ENCODE data around the gene ADAMTS15. TPM values are rescaled to one million over a fixed set of nuclear protein-coding genes. Genes with fewer than 3 reads are reported as not detected.

ADAMTS15 gene, protein sequence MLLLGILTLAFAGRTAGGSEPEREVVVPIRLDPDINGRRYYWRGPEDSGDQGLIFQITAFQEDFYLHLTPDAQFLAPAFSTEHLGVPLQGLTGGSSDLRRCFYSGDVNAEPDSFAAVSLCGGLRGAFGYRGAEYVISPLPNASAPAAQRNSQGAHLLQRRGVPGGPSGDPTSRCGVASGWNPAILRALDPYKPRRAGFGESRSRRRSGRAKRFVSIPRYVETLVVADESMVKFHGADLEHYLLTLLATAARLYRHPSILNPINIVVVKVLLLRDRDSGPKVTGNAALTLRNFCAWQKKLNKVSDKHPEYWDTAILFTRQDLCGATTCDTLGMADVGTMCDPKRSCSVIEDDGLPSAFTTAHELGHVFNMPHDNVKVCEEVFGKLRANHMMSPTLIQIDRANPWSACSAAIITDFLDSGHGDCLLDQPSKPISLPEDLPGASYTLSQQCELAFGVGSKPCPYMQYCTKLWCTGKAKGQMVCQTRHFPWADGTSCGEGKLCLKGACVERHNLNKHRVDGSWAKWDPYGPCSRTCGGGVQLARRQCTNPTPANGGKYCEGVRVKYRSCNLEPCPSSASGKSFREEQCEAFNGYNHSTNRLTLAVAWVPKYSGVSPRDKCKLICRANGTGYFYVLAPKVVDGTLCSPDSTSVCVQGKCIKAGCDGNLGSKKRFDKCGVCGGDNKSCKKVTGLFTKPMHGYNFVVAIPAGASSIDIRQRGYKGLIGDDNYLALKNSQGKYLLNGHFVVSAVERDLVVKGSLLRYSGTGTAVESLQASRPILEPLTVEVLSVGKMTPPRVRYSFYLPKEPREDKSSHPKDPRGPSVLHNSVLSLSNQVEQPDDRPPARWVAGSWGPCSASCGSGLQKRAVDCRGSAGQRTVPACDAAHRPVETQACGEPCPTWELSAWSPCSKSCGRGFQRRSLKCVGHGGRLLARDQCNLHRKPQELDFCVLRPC
- 10 to 100 TPM in 1 of 2 donors, 1 to 10 TPM in 1; 6.3 to 20.7 TPM for total RNA-seq
- long read RNA-seq, donor 1, full-length matches to known transcripts = 1 of 3 reads
- long read RNA-seq, donor 1, partial matches to known transcripts = 0 of 3 reads
- long read RNA-seq, donor 1, other reads (novel, unspliced or antisense) = 2 of 3 reads
- long read RNA-seq, donor 2 = 0 reads

DNA sequence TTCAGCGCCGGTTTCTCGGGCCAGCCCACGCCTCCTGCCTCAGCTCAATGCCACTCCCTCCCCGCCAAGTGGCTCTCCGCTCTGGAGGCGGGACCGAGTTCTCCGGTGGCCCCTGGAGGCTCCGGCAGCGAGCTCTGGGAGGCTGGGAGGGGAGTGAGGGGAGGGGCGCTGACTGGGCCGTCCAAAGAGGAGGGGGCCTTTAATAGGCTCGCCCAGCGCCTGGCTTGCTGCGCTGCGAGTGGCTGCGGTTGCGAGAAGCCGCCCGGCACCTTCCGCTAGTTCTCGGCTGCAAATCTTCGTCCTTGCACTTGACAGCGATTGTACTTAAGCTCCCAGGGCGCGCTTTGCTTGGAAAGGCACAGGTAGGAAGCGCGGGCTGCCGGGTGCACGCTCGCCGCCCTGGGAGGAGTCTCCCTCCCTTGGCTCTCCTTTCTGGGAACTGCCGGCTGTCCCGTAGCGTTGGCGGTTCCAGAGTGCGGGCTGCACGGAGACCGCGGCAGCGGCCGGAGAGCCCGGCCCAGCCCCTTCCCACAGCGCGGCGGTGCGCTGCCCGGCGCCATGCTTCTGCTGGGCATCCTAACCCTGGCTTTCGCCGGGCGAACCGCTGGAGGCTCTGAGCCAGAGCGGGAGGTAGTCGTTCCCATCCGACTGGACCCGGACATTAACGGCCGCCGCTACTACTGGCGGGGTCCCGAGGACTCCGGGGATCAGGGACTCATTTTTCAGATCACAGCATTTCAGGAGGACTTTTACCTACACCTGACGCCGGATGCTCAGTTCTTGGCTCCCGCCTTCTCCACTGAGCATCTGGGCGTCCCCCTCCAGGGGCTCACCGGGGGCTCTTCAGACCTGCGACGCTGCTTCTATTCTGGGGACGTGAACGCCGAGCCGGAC, at the start of gene ADAMTS15:
Gene ADAMTS15, plus strand, starts transcription at position 230 of the 894 bp plus-strand sequence. Its CDS starts 329 bp downstream, at position 559.
- intact Hi-C loops (cut with DNase I) = no loop called here
- peak; percentile 94 for DNase-seq (ENCODE audit: low spot score)

DNA sequence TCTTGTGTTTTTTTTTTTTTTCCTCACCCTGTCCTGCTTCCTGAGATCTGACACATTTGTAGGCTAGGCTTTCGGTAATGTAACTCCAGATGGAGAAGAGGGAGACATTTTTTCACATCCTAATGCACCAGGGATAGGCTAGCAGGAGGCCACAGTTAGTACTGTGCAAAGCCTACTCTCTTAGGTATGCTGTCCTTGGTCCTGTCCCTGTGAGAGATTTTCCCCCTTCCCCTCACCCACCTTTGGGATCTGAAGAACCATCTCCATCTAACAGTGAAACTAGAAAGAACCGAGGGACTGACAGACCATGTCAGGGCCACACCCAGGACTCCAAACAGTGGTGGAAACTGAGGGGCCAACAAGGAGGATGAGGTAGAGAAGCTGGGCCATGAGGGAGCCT, 49.2 kb upstream of the ADAMTS15 start:
- intact Hi-C loops (cut with DNase I) = no loop called here
- no peak for DNase-seq (ENCODE audit: low spot score)

DNA sequence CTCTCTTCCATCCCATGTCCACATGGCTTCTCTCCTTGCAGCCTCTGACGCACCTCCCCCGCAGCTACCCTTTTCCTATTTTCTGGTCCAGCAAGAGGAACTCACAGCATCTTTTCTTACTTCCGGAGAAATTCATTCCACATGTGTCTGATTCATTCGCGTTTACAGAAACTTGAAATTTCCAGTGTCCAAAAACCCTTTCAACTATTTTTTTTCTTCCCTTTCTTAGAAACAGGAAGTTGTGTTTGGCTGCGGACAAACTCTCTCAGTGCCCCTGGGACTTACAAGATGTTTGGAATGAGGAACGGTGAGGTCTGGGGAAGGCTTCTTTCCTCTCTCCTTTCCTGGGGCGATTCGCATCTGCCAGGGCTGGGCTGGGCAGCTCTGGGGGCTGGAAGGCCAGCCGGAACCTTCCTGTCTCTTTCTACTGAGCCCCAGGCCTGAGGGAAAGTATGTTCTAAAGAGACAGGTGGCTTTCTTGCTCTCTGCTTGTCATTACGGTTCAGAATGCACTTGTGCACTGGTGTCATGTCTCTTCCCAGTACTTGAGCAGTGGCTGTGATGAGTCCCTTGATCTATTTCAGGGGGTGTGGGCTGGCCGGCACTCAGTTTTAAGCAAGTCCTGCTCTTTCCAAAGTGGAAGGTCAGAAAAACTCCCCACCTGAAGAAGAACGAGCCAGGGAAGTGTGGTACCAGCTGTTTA, 47.5 kb upstream of the ADAMTS15 start:
- DNase-seq (ENCODE audit: low spot score) = no peak
- intact Hi-C loops (cut with DNase I) = no loop called here

DNA sequence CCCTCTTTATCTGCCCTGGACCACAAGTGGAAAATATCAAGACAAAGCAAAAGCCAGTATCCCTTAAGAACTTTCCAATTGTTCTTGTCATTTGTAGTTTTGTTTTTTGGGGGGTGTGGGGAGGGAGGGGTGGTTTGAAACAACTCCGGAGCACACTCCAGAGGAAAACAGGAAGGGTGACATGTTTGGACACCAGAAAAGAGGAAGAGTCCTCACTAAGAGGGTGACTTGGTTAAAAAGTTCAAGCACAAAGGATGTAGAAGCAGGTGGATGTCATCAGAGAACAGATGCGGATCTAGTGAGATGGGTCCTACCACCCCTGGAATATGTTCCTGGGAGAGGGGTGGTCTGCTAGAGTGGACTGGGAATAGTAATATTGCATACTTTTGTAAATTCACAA, 45.9 kb upstream of the ADAMTS15 start:
- DNase-seq (ENCODE audit: low spot score) = no peak
- intact Hi-C loops (cut with DNase I) = no loop called here

DNA sequence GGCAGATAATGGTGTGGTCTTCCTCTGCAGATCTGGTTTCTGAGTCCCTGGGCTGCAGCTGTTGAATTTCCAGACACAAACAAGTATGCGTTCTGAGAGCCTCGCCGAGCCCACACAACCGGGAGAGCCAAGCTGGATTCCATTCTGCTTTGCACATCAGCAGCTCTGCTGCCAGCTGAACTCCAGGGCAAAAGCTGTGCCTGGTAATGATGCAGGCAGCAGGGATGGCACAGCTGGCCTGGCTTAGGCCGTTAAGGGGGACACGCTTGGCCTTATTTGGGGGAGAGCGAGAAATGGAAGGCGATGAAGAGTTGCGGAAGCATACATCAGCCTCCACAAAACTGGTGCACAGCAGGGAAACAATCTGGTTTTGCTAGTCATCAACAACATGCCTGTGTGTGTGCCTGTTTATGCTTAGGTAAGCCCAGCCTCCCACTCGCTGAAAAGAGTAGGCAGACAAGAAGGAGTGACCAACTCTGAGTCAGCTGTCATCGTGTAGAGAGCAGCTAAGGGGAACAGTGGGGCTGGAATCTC, 45.1 kb upstream of the ADAMTS15 start:
- DNase-seq (ENCODE audit: low spot score) = peak; percentile 89
- intact Hi-C loops (cut with DNase I) = no loop called here

DNA sequence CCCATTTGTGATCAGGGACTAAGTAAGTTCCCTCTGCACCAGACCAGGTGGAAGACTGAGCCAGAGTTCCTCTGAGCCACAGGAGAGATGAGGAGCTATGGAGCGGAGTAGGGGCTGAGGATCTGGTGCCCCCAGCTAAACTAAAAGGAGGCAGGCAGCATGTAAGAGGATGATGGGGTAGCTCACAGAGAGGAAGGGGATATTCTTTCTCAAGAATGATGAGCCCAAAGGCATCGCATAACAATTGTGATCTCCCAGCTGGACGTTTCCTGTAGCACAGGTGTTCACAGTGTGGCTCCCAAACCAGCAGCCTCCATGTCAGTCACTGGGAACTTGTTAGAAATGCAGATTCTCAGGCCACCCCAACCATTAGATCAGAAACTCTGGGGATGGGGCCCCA, 44.5 kb upstream of the ADAMTS15 start:
- no peak for DNase-seq (ENCODE audit: low spot score)
- intact Hi-C loops (cut with DNase I) = no loop called here

DNA sequence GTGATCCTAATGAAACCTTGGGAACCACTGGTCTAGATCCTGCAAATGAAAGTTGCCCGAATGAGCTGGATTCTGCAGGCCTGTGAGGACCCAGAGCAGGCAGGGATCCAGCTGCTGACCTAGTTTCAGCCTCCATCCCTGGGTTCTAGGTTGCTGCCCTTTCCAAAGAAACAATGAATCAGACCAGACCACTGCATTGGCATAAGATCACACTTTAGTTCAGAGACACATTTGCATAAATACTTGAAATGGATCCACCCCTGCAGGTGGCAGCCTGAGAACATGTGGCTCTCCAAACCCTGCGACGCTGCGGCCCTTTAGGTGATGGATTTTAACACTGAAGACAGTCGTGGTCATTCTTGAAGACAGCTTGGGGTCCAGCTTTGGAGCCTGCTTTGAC, 43.7 kb upstream of the ADAMTS15 start:
- DNase-seq (ENCODE audit: low spot score) = no peak
- intact Hi-C loops (cut with DNase I) = no loop called here

DNA sequence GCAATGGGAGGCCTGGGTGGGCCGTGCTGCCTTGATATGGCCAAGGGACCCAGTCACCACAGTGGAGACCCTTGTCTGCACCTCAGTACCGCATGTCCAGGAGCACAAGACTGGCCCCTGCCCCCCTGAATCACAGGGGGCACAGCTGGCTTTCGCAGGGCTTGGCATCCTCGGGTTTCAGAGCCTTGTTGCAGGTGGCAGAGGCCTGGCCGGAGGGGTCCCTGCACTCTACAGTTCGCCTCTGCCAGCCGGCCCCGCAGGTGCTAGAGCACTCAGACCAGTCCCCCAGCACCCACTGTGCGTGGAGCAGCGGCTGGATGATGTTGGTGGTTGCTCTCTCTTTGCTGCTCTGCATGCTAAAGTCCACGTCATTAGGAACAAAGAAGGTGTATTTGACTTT, 43.0 kb upstream of the ADAMTS15 start:
- intact Hi-C loops (cut with DNase I) = no loop called here
- no peak for DNase-seq (ENCODE audit: low spot score)

DNA sequence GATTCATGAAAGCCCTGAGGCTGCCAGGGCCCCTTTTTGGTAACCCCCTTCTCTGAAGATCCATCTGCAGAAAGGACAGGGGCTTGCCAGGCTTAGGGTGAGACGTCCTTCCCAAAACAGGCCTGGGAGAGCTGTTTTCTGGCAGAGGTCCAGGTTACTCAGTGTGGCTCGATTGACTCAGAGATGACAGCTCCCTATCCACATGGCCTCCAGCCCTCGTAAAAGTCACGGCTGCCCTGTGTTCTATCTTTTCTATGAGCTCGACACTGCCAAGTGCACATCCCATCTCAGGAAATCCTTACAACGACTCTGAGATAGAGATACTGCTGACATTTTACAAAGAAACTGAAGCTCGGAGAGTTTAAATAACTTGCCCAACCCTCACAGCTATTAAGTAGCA, 40.5 kb upstream of the ADAMTS15 start:
- intact Hi-C loops (cut with DNase I) = no loop called here
- DNase-seq (ENCODE audit: low spot score) = peak; percentile 87

DNA sequence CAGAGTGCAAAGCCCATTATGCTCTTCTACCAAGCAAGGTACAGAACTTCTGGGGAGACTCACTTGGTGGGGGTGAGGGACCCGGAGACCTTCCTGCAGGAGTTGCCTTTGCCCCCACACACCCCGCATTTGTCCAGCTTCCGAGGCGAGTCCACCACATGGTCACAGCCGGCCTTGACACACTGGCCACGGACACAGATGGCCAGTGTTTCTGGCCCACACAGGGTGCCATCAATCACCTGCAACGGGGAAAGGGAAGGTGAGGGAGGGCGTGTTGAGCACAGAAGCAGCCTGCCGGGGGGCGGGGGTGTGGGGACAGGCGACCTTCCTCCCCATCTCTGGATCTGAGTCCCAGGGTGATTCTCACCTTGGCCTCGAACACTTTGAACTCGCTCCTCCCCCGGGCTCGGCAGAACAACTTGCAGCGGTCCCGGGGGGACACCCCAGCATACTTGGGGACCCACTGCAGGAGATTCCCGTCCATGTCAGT, 40.0 kb upstream of the ADAMTS15 start:
- DNase-seq (ENCODE audit: low spot score) = no peak
- intact Hi-C loops (cut with DNase I) = no loop called here

DNA sequence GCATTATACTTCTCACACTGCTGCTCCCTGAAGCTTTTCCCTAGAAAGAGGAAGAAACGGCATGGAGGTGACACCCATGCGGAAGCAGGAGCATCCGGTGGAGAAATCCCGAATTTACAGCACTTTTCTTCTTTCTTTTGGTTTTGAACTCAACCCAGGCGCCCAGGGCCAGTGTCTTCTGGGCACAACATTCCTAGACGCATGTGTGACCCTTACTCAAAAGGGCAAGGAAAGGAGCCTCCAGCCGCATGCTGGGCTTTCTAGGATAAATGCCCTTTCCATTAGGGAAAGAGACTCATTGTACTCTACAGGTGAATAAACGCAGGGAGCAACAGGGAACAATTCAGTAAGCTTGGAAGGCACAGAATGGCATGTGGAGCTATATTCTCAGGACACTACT, 39.5 kb upstream of the ADAMTS15 start:
- no peak for DNase-seq (ENCODE audit: low spot score)
- intact Hi-C loops (cut with DNase I) = no loop called here

DNA sequence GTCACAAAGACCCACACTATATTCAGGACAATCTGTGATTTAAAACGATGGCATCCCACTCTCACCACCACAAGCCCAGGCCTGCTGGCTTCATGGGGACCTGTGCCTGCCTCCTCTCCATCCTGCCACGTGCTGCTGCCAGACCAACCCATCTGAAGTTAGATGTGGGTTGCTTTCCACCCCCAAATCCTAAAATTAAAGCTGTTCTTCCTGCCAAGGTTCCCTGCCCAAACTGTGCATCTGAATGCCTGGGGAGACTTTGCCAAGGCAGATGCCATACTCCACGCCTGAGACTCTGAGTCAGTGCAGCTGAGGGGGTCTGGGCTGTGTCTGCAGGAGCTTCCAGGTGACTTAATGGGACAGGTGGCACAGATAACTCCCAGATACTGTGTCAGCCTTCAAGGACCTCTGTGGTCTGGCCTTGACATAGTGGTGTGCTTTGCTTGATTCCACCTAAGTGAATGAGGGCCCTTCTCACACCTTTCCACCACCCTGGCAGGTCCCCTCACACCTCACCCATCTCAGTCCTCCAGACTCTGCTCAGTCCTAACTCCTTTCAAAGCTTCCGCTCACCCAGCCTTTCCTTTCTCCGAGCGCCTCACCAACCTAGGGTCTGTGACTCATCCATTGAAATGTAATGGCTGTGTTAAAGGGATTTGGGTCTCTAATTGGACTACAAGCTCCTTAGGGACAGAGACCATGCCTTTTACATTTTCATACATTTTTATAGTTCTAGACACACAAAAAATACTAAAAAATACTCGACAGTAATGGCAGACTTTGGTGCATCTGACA, 38.7 kb upstream of the ADAMTS15 start:
- intact Hi-C loops (cut with DNase I) = no loop called here
- no peak for DNase-seq (ENCODE audit: low spot score)

DNA sequence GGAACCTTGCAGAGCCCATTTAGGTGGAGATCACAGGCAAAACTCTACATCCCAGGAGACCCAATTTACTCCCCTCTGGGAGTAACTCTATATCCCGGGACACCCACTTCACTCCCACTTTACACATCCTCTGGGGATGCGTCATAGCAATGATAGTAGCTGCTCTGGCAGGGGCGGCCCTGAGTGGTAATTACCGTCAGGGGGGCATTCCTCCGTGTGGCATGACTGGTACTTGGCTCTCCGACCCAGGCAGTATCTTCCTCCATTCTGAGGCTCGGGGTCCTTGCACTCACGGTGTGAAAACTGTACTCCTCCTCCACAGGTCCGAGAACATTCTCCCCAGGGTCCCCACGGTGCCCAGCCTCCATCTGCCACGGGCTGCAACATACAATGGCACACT, 37.2 kb upstream of the ADAMTS15 start:
- DNase-seq (ENCODE audit: low spot score) = no peak
- intact Hi-C loops (cut with DNase I) = no loop called here

DNA sequence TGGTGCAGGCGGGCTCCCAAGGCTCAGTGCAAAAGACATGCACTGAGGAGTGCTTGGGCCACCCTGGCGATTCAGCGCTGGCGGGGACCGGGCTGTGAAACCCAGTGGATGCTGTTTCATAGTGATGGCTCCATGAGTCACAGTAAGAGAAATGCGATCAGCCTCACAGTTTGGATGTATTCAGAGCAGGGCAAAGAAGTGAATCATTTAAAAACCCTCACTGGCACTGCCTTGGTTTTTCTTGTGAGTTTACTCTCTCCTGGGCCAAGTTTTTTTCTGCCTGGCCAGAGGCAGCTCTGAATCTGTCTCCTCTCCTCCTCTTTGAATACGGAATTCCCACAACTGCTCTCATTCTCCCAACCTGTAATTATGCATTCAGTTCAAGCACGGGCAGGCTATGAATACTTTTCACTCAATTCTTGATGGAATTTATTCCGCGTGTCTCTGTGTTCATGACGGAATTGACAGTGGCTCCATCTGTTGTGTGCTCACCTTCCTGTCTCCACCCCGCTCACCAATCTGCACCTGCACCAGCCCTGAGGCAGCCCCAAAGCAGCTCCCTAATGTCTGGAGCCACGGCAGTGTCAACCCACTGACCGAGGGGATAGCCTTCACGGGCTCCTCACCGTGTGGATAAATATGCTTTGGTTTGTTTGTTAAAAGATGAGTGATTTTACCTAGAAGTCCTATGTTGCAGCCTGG, 34.9 kb upstream of the ADAMTS15 start:
- no peak for DNase-seq (ENCODE audit: low spot score)
- intact Hi-C loops (cut with DNase I) = no loop called here

DNA sequence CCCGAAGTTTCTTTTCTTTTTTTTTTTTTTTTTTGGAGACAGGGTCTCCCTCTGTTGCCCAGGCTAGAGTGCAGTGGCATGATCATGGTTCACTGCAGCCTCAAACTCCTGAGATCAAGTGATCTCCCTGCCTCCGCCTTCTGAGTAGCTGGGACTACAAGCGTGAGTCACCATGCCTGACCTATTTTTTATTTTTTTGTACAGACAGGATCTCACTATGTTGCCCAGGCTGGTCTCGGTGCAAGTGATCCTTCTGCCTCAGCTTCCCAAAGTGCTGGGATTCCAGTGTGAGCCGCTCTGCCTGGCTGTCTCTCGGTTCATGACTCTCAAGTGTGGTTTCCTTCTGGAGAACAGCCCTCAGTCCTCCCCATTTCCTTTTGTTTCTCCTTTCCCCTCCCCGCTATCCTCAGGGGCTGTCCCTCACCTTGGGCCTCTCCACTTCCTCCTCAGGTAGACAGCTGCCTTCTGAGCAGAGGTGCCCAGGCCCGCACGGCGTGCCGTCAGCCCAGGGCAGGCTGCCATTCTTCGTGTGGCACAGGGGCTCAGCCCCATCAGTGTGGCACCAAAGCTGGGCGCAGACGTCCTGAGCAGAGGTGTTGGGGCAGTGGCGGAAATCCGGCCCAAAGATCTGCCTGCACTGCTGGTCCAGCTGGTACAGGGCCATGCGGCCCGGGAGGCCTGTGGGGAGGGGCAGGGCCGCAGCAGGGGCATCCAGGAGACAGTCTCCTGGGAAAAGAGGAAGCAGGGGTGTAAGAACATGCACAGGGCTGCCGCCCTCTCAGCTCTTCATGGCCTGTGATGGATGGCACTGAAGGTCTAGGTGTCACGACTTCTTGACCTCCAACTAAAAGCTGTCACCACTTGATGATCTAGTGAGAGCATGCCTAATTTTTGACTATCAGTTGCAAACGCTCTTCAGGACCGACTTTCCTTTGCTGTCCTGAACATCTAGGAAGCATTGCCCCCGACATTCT, 34.1 kb upstream of the ADAMTS15 start:
- intact Hi-C loops (cut with DNase I) = no loop called here

More for the DNA sequence above, 34.1 kb upstream of the ADAMTS15 start:
- DNase-seq (ENCODE audit: low spot score) = peak; percentile 79
